Gastrocnemius medialis (tissue), 4 donors: ENCODE results near the gene C1QTNF7. TPM values are rescaled to one million over a fixed set of nuclear protein-coding genes. Genes with fewer than 3 reads are reported as not detected.

Experiments
- ATAC-seq, 2 donors: fragments of 150-250 bp; one replicate each; pipeline ENCODE4 v1.9.1; 2016
- DNase-seq, 2 donors: peaks; one replicate each; pipeline ENCODE4 v3.0.0-alpha.2; 2019
- H3K27ac ChIP-seq, 4 donors: fragments of 200-600 bp; sonication (generic); 1 replicate in 1 of 4; 2 replicates in 3 of 4; pipeline ENCODE4 v1.5.1; 2016 to 2018; ENCODE audit warnings: mild to moderate bottlenecking in 2 of 4, moderate library complexity in 1 of 4
- H3K27me3 ChIP-seq, 3 donors: fragments of 200-600 bp; sonication (generic) in 2 of 3; 1 replicate in 1 of 3; 2 replicates in 2 of 3; pipeline versions ENCODE4 v1.5.1 to v1.6.0; 2016 to 2019; ENCODE audit warnings: mild to moderate bottlenecking in 1 of 3, moderate library complexity in 1 of 3
- H3K36me3 ChIP-seq, 2 donors: fragments of 200-600 bp; sonication (generic) in 1 of 2; one replicate each; pipeline ENCODE4 v1.5.1; 2017 to 2018
- H3K4me1 ChIP-seq, 2 donors: fragments of 200-600 bp; sonication (generic) in 1 of 2; one replicate each; pipeline ENCODE4 v1.5.1; 2016 to 2017; ENCODE audit warnings: mild to moderate bottlenecking in 2 of 2
- H3K4me3 ChIP-seq, 4 donors: fragments of 200-600 bp; sonication (generic) in 3 of 4; 1 replicate in 1 of 4; 2 replicates in 3 of 4; pipeline ENCODE4 v1.5.1; 2016 to 2019; ENCODE audit warnings: mild to moderate bottlenecking in 2 of 4
- H3K9me3 ChIP-seq, 3 donors: fragments of 200-600 bp; sonication (generic) in 2 of 3; 1 replicate in 1 of 3; 2 replicates in 2 of 3; pipeline ENCODE4 v1.5.1; 2016 to 2019
- CTCF ChIP-seq, 5 experiments: fragments of 450-650 bp in 3 of 5; fragments of 200-600 bp in 2 of 5; sonication (generic) in 2 of 5; IDR thresholded peaks in 4 of 5; conservative IDR thresholded peaks in 1 of 5; 1 replicate in 4 of 5; 2 replicates in 1 of 5; pipeline ENCODE4 v1.5.1; 2016 to 2019; ENCODE audit warnings: antibody characterized with exemption in 5 of 5, mild to moderate bottlenecking in 3 of 5, moderate library complexity in 3 of 5
- POLR2A ChIP-seq, 2 donors: fragments of 450-650 bp; IDR thresholded peaks; one replicate each; pipeline ENCODE4 v1.6.1; 2017; ENCODE audit warnings: antibody characterized with exemption in 2 of 2, mild to moderate bottlenecking in 2 of 2, moderate library complexity in 2 of 2
- in situ Hi-C, 4 donors: fragments of 200-750 bp; cut with MboI; loops; one replicate each; pipeline versions ENCODE4 v1.15.0 to v1.8.0; 2017; ENCODE audit warnings: low sequenced_read_pairs in 4 of 4
- intact Hi-C: fragments of 100-400 bp; cut with DNase I; formaldehyde crosslinking; loops from one replicate; pipeline ENCODE4 v1.15.1; 2023; ENCODE audit warnings: low total_unique reads
- total RNA-seq, 4 donors: library from RNA; depleted of rRNA; stranded (reverse); fragments of >200 nt; gene quantifications; one replicate each; pipeline versions ENCODE4 v1.1.0 to v1.2.3, GENCODE V29; 2016

C1QTNF7 gene
- total RNA-seq, 4 donors from 2014 or later: 0.29 to 11.6 (median 0.72) TPM

GRCh38 chr4:15410750-15411149 is 17.1 kb upstream of the C1QTNF7 start:
- H3K4me1 ChIP-seq: peaks cover 6 to 8% of the 10 kb centered on the region in 2 donors

GRCh38 chr4:15412461-15412860 is 15.4 kb upstream of the C1QTNF7 start:
- TF ChIP-seq CTCF (IDR thresholded peaks at IDR 0.05 in 4 of 5, conservative IDR thresholded peaks at IDR 0.05 in 1 of 5) (no peak), POLR2A (IDR thresholded peaks at IDR 0.05) (no peak)
- H3K36me3 ChIP-seq: no peaks in the 10 kb centered on the region
- no peaks in the 10 kb centered on the region for H3K9me3 ChIP-seq
- in situ Hi-C loops (no loop called here), intact Hi-C loops (no loop called here)
- no peaks in the 10 kb centered on the region for H3K27me3 ChIP-seq
- no peak overlapping the region for H3K27ac ChIP-seq
- no peak for ATAC-seq
- peaks cover 6 to 8% of the 10 kb centered on the region in 2 donors for H3K4me1 ChIP-seq
- DNase-seq: no peak
- no peak overlapping the region for H3K4me3 ChIP-seq

More at GRCh38 chr4:15410750-15411149, 17.1 kb upstream of the C1QTNF7 start:
- intact Hi-C loops: no loop called here
- no peaks in the 10 kb centered on the region for H3K9me3 ChIP-seq
- H3K27me3 ChIP-seq: no peaks in the 10 kb centered on the region
- TF ChIP-seq POLR2A (IDR thresholded peaks at IDR 0.05): no peak
- no peak for TF ChIP-seq CTCF (IDR thresholded peaks at IDR 0.05 in 4 of 5, conservative IDR thresholded peaks at IDR 0.05 in 1 of 5)
- in situ Hi-C loops: no loop called here
- no peak overlapping the region for H3K4me3 ChIP-seq
- ATAC-seq (no peak), DNase-seq (no peak)
- no peaks in the 10 kb centered on the region for H3K36me3 ChIP-seq
- no peak overlapping the region for H3K27ac ChIP-seq

GRCh38 chr4:15413010-15413622 is 14.7 kb upstream of the C1QTNF7 start:
- DNase-seq (no peak), ATAC-seq (no peak)
- H3K27ac ChIP-seq: peak overlapping the region in 1 of 4 donors; percentile 43
- H3K4me1 ChIP-seq: peaks cover 6 to 8% of the 10 kb centered on the region in 2 donors
- no peaks in the 10 kb centered on the region for H3K27me3 ChIP-seq
- H3K9me3 ChIP-seq: no peaks in the 10 kb centered on the region
- in situ Hi-C loops (no loop called here), intact Hi-C loops (no loop called here)
- H3K4me3 ChIP-seq: no peak overlapping the region
- H3K36me3 ChIP-seq: no peaks in the 10 kb centered on the region
- TF ChIP-seq CTCF (IDR thresholded peaks at IDR 0.05 in 4 of 5, conservative IDR thresholded peaks at IDR 0.05 in 1 of 5): no peak

GRCh38 chr4:15413623-15414019 is 14.2 kb upstream of the C1QTNF7 start:
- TF ChIP-seq CTCF (IDR thresholded peaks at IDR 0.05 in 4 of 5, conservative IDR thresholded peaks at IDR 0.05 in 1 of 5): no peak
- TF ChIP-seq POLR2A (IDR thresholded peaks at IDR 0.05): no peak
- no peak for ATAC-seq
- DNase-seq: no peak
- peaks cover 6 to 8% of the 10 kb centered on the region in 2 donors for H3K4me1 ChIP-seq
- H3K27ac ChIP-seq: peak overlapping the region in 2 of 4 donors; percentile 43 to 62
- in situ Hi-C loops (no loop called here), intact Hi-C loops (no loop called here)
- no peaks in the 10 kb centered on the region for H3K9me3 ChIP-seq
- no peaks in the 10 kb centered on the region for H3K27me3 ChIP-seq
- H3K36me3 ChIP-seq: no peaks in the 10 kb centered on the region
- no peak overlapping the region for H3K4me3 ChIP-seq
